Glutamatergic neuron (in vitro differentiated cells): Measurements from ENCODE around the gene COQ9. TPM values are rescaled to one million over a fixed set of nuclear protein-coding genes. Genes with fewer than 3 reads are reported as not detected.

Experiments used
- DNase-seq: peaks from one replicate; pipeline ENCODE4 v3.0.0; 2022
- H3K27ac Mint-ChIP-seq: one replicate; pipeline ENCODE4 v1.8.0; 2020; ENCODE audit warnings: mild to moderate bottlenecking, mixed read lengths, inconsistent platforms; ENCODE audit not compliant: unreplicated experiment
- H3K27me3 Mint-ChIP-seq: one replicate; pipeline ENCODE4 v1.8.0; 2020; ENCODE audit warnings: mild to moderate bottlenecking, moderate library complexity, mixed read lengths, inconsistent platforms; ENCODE audit not compliant: unreplicated experiment
- H3K36me3 Mint-ChIP-seq: one replicate; pipeline ENCODE4 v1.8.0; 2020; ENCODE audit warnings: mild to moderate bottlenecking, mixed read lengths, inconsistent platforms; ENCODE audit not compliant: unreplicated experiment
- H3K4me1 Mint-ChIP-seq: one replicate; pipeline ENCODE4 v1.8.0; 2020; ENCODE audit warnings: mild to moderate bottlenecking, low read depth, mixed read lengths, inconsistent platforms; ENCODE audit not compliant: unreplicated experiment
- H3K4me3 Mint-ChIP-seq: one replicate; pipeline ENCODE4 v1.8.0; 2020; ENCODE audit warnings: mild to moderate bottlenecking, mixed read lengths, inconsistent platforms; ENCODE audit not compliant: unreplicated experiment
- H3K9me3 Mint-ChIP-seq: one replicate; pipeline ENCODE4 v1.8.0; 2020; ENCODE audit warnings: mild to moderate bottlenecking, moderate library complexity, mixed read lengths, inconsistent platforms; ENCODE audit not compliant: unreplicated experiment
- total RNA-seq: library from RNA; stranded (reverse); fragmentation: NEBNext Ultra II Directional; extraction: Animal tissue kit (Norgen Biotek cat#: 25700); gene quantifications from one replicate; pipeline ENCODE4 v1.2.1, GENCODE V29; 2021; ENCODE audit not compliant: unreplicated experiment
- TF ChIP-seq, protein P1 (sequence below): fragments of 200-600 bp; sonication (generic); IDR thresholded peaks from one replicate; pipeline ENCODE4 v1.5.0; 2021; ENCODE audit not compliant: partially characterized antibody, unreplicated experiment

Gene COQ9
- total RNA-seq, 1 donor from 2014 or later = 45.1 TPM

DNA sequence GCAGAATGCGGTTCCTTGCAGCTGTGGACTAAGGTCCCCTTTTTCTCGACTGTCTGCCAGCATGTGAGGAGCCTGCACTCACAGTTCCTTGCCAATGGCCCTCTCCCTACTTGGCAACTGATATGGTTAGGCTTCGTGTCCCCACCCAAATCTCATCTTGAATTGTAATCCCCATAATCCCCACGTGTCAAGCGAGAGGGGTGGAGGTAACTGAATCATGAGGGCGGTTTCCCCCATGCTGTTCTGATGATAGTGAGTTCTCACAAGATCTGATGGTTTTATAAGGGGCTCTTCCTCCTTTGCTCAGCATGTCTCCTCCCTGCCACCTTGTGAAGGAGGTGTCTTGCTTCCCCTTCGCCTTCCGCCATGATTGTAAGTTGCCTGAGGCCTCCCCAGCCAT lies 20.0 kb upstream of the COQ9 start:
- H3K27me3 Mint-ChIP-seq = no peaks in the 10 kb centered on the region
- no peaks in the 10 kb centered on the region for H3K4me1 Mint-ChIP-seq
- no peak for DNase-seq
- H3K9me3 Mint-ChIP-seq = peaks cover 3% of the 10 kb centered on the region
- TF ChIP-seq, protein P1, sequence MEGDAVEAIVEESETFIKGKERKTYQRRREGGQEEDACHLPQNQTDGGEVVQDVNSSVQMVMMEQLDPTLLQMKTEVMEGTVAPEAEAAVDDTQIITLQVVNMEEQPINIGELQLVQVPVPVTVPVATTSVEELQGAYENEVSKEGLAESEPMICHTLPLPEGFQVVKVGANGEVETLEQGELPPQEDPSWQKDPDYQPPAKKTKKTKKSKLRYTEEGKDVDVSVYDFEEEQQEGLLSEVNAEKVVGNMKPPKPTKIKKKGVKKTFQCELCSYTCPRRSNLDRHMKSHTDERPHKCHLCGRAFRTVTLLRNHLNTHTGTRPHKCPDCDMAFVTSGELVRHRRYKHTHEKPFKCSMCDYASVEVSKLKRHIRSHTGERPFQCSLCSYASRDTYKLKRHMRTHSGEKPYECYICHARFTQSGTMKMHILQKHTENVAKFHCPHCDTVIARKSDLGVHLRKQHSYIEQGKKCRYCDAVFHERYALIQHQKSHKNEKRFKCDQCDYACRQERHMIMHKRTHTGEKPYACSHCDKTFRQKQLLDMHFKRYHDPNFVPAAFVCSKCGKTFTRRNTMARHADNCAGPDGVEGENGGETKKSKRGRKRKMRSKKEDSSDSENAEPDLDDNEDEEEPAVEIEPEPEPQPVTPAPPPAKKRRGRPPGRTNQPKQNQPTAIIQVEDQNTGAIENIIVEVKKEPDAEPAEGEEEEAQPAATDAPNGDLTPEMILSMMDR = no peak
- H3K4me3 Mint-ChIP-seq = no peak overlapping the region
- peaks cover 4% of the 10 kb centered on the region for H3K36me3 Mint-ChIP-seq
- H3K27ac Mint-ChIP-seq = peak overlapping the region; percentile 41

- no peak overlapping the region for H3K27ac Mint-ChIP-seq
- peaks cover 4% of the 10 kb centered on the region for H3K36me3 Mint-ChIP-seq
- H3K4me3 Mint-ChIP-seq = no peak overlapping the region
- TF ChIP-seq, protein P1 = no peak
- peaks cover 3% of the 10 kb centered on the region for H3K9me3 Mint-ChIP-seq
- DNase-seq = no peak
- H3K4me1 Mint-ChIP-seq = no peaks in the 10 kb centered on the region
- H3K27me3 Mint-ChIP-seq = no peaks in the 10 kb centered on the region
Measured at GRCh38 chr16:57427824-57428223, 19.5 kb upstream of the COQ9 start.

DNA sequence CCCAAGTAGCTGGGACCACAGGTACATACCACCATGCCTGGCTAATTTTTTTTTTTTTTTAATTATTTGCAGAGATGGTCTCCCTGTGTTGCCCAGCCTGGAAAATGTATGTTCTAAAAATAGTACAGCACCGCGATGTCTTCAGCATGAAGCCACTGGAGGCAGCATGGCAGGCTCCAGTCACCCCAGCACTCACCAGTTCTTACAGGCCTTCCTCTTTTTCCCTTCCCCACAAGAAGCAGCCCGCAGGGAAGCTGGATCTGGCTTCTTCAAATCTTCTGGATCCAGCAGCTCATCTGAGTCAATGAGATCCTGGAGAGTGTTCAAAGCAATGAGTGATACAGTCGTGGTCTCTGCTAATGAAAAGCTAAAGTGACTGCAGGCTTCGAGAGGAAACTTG lies 16.3 kb upstream of the COQ9 start:
- no peaks in the 10 kb centered on the region for H3K27me3 Mint-ChIP-seq
- H3K4me1 Mint-ChIP-seq = no peaks in the 10 kb centered on the region
- peaks cover 3% of the 10 kb centered on the region for H3K9me3 Mint-ChIP-seq
- no peak overlapping the region for H3K27ac Mint-ChIP-seq
- no peak for DNase-seq
- peaks cover 4% of the 10 kb centered on the region for H3K36me3 Mint-ChIP-seq
- TF ChIP-seq, protein P1 = no peak
- no peak overlapping the region for H3K4me3 Mint-ChIP-seq

GRCh38 chr16:57432505-57432904 lies 14.8 kb upstream of the COQ9 start:
- Mint-ChIP-seq H3K4me3 (no peak overlapping the region), H3K36me3 (peaks cover 2% of the 10 kb centered on the region)

DNA sequence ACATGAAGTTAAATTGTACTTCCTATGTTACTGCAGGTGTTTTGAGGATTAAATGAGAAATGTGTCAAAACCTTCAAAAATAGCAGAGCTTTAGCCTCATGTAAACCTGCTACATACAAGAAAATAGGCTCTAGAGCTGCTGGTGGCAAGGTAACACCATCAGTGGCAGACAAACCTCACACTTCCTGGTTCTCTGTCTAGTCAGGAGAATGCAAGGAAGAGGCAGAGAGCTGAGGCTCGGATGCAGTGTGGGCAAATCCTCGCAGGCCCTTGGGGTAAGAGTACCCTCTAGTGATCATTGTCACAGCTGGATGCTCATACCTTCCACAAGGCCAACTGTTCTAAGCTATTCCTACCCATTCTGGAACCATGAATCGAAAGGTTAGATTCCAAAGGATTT lies 14.3 kb upstream of the COQ9 start:
- no peaks in the 10 kb centered on the region for H3K4me1 Mint-ChIP-seq
- peaks cover 2% of the 10 kb centered on the region for H3K9me3 Mint-ChIP-seq
- DNase-seq = no peak
- no peak overlapping the region for H3K4me3 Mint-ChIP-seq
- H3K27ac Mint-ChIP-seq = no peak overlapping the region
- H3K36me3 Mint-ChIP-seq = no peaks in the 10 kb centered on the region
- TF ChIP-seq, protein P1 = no peak
- H3K27me3 Mint-ChIP-seq = no peaks in the 10 kb centered on the region

More at GRCh38 chr16:57432505-57432904, 14.8 kb upstream of the COQ9 start:
- Mint-ChIP-seq H3K27me3 (no peaks in the 10 kb centered on the region), H3K27ac (no peak overlapping the region), H3K4me1 (no peaks in the 10 kb centered on the region), H3K9me3 (peaks cover 2% of the 10 kb centered on the region)
- DNase-seq = no peak
- TF ChIP-seq, protein P1 = no peak
